GM21717 (cell line): Measurements from ENCODE around the gene EPHA10.
A peak's percentile ranks its signal among the peaks of the same experiment; 100 is the strongest.

ENCODE experiments used
- ATAC-seq: cut with Tn5 transposase; IDR thresholded peaks from one replicate; pipeline ENCODE4 v1.9.1; 2021; ENCODE audit warnings: mild to moderate bottlenecking, moderate library complexity; ENCODE audit not compliant: unreplicated experiment

The EPHA10 gene

GRCh38 chr1:37764888-37765441, at the start of gene EPHA10:
TSS of gene EPHA10 (minus strand) at chr1:37765120. CDS start at chr1:37765066, 54 bp downstream.
- no peak for ATAC-seq

- no peak for ATAC-seq
Observed at GRCh38 chr1:37814252-37814651, 49.3 kb upstream of the EPHA10 start.

GRCh38 chr1:37813529-37814145, 48.7 kb upstream of the EPHA10 start:
- ATAC-seq: no peak

- no peak for ATAC-seq
Observed at GRCh38 chr1:37811027-37811655, 46.2 kb upstream of the EPHA10 start.

GRCh38 chr1:37809942-37810341, 45.0 kb upstream of the EPHA10 start:
- ATAC-seq: no peak

- ATAC-seq: peak; percentile 21
Observed at GRCh38 chr1:37808369-37809319, 43.7 kb upstream of the EPHA10 start.

GRCh38 chr1:37807555-37808368, 42.8 kb upstream of the EPHA10 start, which contains the start of the genes C1orf122 and YRDC:
TSS of gene C1orf122 (plus strand) at chr1:37807790. CDS start at chr1:37808405, 615 bp downstream.
TSS of gene YRDC (minus strand) at chr1:37808208. CDS start at chr1:37808180, 28 bp downstream.
- peak; percentile 82 for ATAC-seq

GRCh38 chr1:37807220-37807554, 42.3 kb upstream of the EPHA10 start:
- ATAC-seq: no peak

- no peak for ATAC-seq
Observed at GRCh38 chr1:37802439-37802838, 37.5 kb upstream of the EPHA10 start.

GRCh38 chr1:37797750-37798345, 32.9 kb upstream of the EPHA10 start:
- no peak for ATAC-seq

- no peak for ATAC-seq
Observed at GRCh38 chr1:37795340-37796125, 30.6 kb upstream of the EPHA10 start.

GRCh38 chr1:37794372-37795339, 29.7 kb upstream of the EPHA10 start:
- no peak for ATAC-seq

GRCh38 chr1:37793773-37794371, 29.0 kb upstream of the EPHA10 start, which contains the start of gene MANEAL:
TSS of gene MANEAL (plus strand) at chr1:37793847. CDS start at chr1:37794183, 336 bp downstream.
- ATAC-seq: no peak

GRCh38 chr1:37792943-37793686, 28.2 kb upstream of the EPHA10 start:
- ATAC-seq: no peak

- no peak for ATAC-seq
Observed at GRCh38 chr1:37782491-37782890, 17.6 kb upstream of the EPHA10 start.

GRCh38 chr1:37778654-37779053, 13.7 kb upstream of the EPHA10 start:
- no peak for ATAC-seq
